Peyer's patch (tissue), 4 donors: Measurements from ENCODE around the gene ENPP7.

ENCODE experiments used
- POLR2A ChIP-seq, 2 donors: fragments of 450-650 bp; IDR thresholded peaks; one replicate each; pipeline ENCODE4 v1.5.1; 2017; ENCODE audit warnings: antibody characterized with exemption in 2 of 2, mild to moderate bottlenecking in 2 of 2, moderate library complexity in 2 of 2
- TF ChIP-seq, protein P1 (sequence below), 6 experiments: fragments of 450-650 bp in 4 of 6; fragments of 200-600 bp in 2 of 6; sonication (generic) in 1 of 6; IDR thresholded peaks; one replicate each; pipeline ENCODE4 v1.5.1; 2017 to 2019; ENCODE audit warnings: antibody characterized with exemption in 6 of 6, mild to moderate bottlenecking in 3 of 6, moderate library complexity in 1 of 6

DNA sequence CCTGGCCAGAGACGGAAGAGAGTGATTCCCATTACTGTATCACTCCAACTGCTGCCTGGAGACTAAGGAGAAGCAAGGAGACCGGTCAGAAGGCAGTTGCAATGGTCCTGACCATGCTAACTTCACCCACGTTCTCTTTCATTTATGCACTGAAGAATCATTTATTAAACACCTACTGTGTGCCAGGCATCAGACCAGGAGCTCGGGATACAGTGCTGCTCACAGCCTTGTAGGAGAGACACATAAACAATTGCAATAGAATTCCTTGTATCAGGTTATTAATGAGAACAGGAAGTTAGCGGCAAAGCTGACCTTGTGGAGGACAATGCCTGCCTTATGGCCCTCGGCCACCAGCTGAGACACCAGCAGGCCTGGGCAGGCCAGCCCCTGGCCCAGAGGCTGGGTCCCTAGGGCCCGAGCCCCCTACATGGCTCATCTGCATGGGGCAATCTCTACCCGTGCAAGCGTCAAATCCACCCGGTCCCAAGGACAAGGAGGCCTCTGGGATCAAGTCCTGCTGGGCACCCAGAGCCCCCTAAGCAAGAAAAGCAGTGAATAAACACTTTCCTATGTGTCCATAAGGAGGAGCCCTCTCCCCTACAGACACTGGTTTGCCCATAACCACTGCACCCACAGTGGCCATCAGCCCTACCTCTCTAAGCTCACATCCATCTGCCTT lies 8.6 kb upstream of the ENPP7 start:
- TF ChIP-seq POLR2A (IDR thresholded peaks at IDR 0.05) = no peak
- TF ChIP-seq, protein P1, sequence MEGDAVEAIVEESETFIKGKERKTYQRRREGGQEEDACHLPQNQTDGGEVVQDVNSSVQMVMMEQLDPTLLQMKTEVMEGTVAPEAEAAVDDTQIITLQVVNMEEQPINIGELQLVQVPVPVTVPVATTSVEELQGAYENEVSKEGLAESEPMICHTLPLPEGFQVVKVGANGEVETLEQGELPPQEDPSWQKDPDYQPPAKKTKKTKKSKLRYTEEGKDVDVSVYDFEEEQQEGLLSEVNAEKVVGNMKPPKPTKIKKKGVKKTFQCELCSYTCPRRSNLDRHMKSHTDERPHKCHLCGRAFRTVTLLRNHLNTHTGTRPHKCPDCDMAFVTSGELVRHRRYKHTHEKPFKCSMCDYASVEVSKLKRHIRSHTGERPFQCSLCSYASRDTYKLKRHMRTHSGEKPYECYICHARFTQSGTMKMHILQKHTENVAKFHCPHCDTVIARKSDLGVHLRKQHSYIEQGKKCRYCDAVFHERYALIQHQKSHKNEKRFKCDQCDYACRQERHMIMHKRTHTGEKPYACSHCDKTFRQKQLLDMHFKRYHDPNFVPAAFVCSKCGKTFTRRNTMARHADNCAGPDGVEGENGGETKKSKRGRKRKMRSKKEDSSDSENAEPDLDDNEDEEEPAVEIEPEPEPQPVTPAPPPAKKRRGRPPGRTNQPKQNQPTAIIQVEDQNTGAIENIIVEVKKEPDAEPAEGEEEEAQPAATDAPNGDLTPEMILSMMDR (IDR thresholded peaks at IDR 0.05) = no peak
